Cardiac fibroblast (primary cell): Measurements from ENCODE around the gene FNDC4.

Experiments used
- DNase-seq, 2 donors: peaks; one replicate each; pipeline versions ENCODE4 v3.0.0 to v3.0.0-alpha.2; 2010; ENCODE audit warnings: low read depth in 2 of 2
- H3K4me3 ChIP-seq, 2 donors: replicated peaks in 1 of 2; 1 replicate in 1 of 2; 2 replicates in 1 of 2; pipeline ENCODE4 v1.5.1; 2011; ENCODE audit warnings: low read depth in 2 of 2, low read length in 2 of 2, mild to moderate bottlenecking in 2 of 2, moderate library complexity in 1 of 2
- TF ChIP-seq, protein P1 (sequence below): IDR thresholded peaks from one replicate; pipeline ENCODE4 v1.5.1; 2011; ENCODE audit warnings: low read depth, mild to moderate bottlenecking, low read length, inconsistent platforms

Gene FNDC4

DNA sequence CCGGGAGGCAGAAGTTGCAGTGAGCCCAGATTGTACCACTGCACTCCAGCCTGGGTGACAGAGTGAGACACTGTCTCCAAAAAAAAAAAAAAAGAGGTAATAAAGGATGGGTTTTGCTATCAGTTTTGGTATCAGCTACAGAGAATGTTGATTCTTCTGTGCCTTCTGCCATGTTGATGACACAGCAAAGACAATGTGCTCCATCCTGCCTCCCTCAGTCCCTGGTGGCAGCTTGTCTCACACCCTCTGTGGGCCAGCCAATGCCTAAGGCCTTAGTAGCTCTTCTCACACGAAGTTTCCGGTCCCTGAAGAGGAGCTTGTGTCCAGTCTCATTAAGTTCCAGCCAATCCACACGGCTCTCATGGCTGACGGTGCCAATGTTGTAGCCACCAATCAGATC is 23.0 kb downstream of the FNDC4 start:
- no peak overlapping the region for H3K4me3 ChIP-seq
- TF ChIP-seq, protein P1, sequence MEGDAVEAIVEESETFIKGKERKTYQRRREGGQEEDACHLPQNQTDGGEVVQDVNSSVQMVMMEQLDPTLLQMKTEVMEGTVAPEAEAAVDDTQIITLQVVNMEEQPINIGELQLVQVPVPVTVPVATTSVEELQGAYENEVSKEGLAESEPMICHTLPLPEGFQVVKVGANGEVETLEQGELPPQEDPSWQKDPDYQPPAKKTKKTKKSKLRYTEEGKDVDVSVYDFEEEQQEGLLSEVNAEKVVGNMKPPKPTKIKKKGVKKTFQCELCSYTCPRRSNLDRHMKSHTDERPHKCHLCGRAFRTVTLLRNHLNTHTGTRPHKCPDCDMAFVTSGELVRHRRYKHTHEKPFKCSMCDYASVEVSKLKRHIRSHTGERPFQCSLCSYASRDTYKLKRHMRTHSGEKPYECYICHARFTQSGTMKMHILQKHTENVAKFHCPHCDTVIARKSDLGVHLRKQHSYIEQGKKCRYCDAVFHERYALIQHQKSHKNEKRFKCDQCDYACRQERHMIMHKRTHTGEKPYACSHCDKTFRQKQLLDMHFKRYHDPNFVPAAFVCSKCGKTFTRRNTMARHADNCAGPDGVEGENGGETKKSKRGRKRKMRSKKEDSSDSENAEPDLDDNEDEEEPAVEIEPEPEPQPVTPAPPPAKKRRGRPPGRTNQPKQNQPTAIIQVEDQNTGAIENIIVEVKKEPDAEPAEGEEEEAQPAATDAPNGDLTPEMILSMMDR: no peak
- DNase-seq: no peak

DNA sequence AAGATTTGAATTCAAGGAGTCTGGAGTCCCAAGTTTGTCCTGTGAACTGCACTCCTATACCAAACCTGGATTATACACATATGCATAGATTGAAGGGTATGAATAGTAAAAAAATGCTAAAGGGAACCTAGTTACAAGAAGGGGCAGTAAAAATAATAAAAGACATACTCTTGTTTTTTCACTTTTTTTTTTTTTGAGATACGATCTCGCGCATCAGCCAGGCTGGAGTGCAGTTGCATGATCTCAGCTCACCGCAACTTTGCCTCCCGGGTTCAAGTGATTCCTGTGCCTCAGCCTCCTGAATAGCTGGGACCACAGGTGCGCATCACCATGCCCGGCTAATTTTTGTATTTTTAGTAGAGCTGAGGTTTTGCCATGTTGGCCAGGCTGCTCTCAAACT is 30.6 kb downstream of the FNDC4 start:
- TF ChIP-seq, protein P1: no peak
- no peak for DNase-seq
- H3K4me3 ChIP-seq: no peak overlapping the region

DNA sequence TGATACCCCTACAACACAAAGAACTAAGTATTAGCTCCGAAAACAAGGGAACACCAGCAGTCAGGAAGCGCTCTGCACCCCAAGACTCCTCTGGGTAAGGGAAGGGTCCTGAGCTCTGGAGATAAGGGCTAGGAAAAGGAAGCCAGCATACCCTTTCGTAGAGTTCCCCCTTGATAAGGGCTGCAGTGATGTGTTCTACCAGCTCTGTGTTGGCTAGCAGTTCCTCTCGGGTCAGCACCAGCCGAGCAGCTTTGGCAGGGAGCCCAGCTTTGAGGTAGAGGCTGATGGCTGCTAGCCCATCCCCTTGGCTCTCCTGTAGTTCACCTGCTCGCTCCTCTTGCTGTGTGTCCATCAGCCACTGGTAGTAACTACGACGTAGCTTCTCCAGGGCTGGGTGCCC is 33.9 kb downstream of the FNDC4 start:
- DNase-seq: no peak
- TF ChIP-seq, protein P1: no peak
- H3K4me3 ChIP-seq: no peak overlapping the region

DNA sequence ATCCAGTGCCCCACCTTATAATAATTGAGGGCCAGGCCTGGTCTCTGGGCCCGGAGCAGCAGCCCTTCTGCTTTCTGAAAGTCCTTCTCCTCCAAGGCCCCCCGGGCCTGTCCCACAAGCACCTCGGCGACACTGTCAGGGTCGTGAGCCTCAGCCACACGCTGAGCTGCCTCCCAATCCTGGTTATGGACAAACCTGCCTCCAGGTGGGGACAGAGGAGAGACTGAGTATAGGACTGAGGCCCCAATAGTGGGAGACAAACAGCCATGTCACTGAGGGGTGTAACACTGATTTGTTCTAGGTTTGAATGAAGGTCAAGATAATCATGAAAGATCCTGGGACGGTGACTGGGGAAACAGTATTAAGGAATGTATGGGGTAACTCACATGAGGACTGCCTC is 41.0 kb downstream of the FNDC4 start:
- H3K4me3 ChIP-seq: no peak overlapping the region
- TF ChIP-seq, protein P1: no peak
- no peak for DNase-seq

DNA sequence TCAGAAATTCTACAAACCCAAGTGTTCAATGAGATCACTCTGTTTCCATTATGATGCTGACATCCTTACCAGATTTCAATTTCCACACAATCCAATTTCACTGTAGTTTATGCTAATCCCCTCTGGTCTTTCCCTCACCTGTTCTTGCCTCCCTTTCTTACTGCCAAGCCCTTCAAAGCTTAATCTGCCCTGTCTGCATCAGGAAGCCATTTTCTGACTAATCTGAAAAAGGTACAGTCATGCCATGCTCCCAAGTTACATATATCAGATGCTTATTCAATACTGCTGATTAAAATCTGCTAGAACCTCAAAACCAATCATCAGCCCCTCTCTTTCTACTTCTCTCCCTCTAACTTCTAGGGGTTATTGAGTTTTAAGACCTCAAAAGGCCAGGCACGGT is 43.9 kb downstream of the FNDC4 start:
- TF ChIP-seq, protein P1: no peak
- no peak for DNase-seq
- H3K4me3 ChIP-seq: no peak overlapping the region

DNA sequence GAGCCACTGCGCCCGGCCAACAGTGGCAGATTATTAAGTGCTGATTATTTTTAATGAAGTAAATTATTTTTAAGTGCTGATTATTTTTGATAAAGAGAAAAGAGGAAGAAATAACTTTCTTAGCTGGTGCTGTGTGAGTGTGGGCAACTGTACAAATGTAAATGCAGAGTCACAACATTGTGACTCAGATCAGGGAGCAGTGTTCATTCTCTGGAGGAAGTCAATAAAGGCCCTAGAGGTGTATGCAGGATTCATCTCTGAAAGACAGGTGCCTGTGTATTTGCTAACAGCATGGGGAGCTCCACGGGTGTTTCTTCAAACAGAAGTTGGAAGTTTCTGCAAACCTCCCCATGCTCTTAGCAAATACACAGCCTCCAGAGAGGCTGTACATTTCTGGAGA is 46.6 kb downstream of the FNDC4 start:
- TF ChIP-seq, protein P1: no peak
- H3K4me3 ChIP-seq: no peak overlapping the region
- no peak for DNase-seq

DNA sequence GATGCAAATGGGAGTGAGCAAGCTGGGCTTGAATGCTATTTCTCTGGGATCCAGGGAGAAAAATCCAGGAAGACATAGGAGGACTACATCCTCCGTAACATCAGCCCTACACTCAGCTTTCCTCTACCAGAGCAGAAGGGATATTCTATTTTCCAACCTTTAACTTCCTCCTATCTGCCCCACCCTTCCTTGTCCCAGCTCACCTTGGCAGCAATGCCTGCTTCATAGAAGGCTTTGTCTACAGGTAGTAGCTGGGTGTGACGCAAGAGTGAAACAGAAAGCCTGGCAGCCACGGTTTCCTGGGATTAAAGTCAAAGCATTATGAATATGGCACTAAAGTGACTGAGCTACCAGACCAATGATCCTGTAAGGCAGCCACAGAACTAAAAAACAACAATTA is 48.9 kb downstream of the FNDC4 start:
- TF ChIP-seq, protein P1: no peak
- DNase-seq: no peak
- no peak overlapping the region for H3K4me3 ChIP-seq
